Non-pigmented ciliary epithelial cell (primary cell): ENCODE data around the gene ST3GAL5.
"Not testable (repeated sequence)": the region's sequence is repeated elsewhere in the genome, so short reads cannot be mapped to it uniquely, and the experiment has no call there.

ENCODE experiments used
- DNase-seq: peaks from one replicate; pipeline ENCODE4 v3.0.0-alpha.2; 2010; ENCODE audit warnings: low read depth

ST3GAL5 gene

DNA sequence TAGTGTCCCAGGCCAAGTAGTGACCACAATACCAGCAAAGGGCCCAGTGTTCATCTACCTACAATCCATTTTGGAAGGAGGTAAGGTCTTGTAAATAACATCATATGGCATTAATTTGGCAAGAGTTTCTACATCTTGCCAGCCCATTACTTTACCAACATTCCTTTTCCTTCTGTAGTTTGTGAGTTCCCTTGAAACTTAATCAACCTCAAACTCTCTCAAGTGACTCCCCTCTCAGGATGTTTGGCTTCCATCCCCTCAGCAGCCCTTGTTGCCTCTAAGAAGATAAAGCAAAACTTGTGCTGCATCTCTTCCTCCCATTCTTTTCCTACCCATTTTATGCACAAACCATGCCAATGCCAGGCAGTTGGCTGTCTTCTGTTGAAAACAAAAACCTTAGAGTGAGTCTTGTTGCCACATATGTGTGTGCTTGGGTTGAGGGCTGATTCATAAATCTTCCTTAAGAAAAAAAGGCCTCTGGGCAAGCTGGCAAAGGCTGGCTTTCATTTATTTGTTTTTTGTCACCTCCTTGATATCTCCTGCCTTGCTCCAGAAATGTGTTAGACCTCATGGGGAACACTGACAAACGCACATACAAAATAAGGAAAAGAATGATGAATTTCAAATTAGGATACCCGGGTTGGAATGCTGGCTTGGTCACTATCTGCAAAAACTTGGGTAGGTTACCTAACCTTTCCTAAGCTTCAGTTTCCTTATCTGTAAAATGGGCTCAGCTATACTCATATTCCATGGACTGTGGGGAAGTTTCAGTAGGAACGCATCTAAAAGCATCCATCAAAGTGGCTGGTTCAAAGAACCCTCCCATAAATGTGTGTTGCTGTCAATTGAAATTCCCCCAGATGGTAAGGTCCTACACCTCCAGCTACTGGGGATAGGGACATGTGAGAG lies 29.4 kb upstream of the ST3GAL5 start:
- DNase-seq: no peak

- no peak for DNase-seq
Measured at GRCh38 chr2:85915606-85916303, 27.0 kb upstream of the ST3GAL5 start.

DNA sequence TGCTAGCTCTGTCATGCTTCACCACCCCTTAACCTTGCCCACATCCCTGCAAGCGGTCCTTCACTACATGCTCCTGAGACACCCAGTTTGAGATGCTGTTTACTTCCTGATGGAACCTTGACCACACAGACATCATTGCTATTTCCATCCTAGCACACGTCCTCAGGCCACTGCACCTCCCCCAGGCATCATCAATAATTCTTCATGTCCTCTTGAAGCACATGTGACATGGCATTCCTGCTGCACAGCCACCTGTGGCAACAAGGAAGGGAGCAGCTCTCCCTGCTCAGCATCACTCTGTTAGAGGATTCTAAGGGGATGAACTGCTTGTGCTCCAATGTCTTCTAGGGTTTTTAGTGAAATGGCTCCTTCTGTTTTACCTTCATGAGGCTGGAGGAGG lies 26.1 kb upstream of the ST3GAL5 start:
- no peak for DNase-seq

GRCh38 chr2:85913884-85914881 lies 25.4 kb upstream of the ST3GAL5 start:
- no peak for DNase-seq

GRCh38 chr2:85911814-85912692 lies 23.3 kb upstream of the ST3GAL5 start:
- DNase-seq: no peak

DNA sequence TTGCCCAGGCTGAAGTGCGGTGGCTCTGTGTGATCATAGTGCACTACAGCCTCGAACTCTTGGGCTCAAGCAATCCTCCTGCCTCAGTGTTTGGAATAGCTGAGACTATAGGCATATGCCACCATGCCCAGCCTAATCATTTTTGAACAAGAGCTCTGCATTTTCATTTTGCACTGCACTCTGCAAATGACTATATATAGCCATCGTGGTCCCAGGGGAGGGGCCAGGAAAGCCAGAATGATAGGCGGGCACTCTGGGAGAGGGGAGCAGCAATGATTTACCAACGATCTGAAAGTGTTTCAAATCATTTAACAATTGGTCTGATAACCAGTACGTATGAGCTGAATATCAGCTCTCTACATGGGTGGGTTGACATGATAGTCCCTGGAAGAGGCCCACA lies 22.3 kb upstream of the ST3GAL5 start:
- no peak for DNase-seq

GRCh38 chr2:85909005-85909404 lies 20.2 kb upstream of the ST3GAL5 start:
- DNase-seq: no peak

GRCh38 chr2:85908506-85908905 lies 19.7 kb upstream of the ST3GAL5 start:
- DNase-seq: no peak

DNA sequence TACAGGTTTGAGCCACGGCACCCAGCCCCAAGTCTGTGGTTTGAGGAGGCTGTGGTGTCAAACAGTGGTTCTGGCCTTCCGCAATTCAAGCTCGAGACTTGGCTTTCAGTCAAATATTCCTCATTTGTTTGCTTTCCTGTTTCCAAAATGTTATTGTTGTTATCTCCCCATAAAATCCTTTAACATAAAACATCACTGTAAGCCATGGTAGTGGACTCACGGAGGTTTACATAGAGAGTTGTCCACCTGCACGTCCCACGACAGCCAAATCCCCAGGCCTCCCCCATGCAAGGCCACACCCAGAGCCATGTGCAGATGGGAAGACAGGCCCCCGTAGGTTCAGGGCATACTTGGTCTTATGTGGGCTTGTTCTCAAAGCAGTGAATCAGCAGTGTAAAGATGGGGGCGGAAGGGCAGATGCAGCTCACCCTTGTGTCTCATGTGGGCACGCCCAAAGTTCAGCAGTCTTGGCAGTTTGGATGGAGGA lies 18.9 kb upstream of the ST3GAL5 start:
- no peak for DNase-seq

GRCh38 chr2:85906748-85907147 lies 18.0 kb upstream of the ST3GAL5 start:
- DNase-seq: no peak

DNA sequence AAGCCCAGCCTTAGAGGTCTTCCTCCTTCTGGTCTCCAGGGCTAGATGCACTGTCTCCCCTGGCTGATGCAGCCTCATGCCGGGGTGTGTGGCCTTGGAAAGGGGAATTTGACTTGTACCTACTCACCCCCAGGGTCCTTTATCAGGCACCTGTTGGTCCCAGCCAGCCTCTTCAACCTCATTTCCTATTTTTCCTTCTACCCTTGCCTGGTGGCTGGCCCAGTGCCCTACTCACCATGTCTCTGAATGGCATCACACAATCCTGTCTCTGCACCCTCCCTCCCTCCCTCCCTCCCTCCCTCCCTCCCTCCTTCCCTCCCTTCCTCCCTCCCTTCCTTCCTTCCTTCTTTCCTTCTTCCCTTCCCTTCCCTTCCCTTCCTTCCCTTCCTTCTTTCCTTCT lies 17.1 kb upstream of the ST3GAL5 start:
- DNase-seq: no peak

DNA sequence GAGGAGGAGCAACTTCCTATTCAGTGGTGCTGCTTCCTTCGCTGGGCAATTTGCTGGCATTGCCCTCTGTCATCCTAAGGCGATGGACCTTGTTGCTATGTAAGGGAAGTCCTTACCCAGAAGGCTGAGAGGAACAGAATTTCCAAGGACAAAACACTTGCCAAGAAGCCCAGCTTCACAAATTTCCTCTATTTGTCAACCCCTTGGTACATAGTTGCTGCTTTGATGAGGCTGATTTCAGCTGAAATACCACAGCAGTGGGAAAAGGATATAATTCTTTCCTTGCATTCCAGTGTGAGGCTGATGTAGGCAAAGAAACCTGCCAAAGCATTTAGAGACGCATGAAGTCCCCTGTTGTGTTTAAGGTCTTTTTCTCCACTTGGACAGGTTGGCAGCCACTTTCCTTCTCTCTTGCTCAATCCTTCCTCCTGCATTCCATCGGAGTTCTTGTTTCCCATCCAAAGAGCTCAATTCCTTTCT lies 16.4 kb upstream of the ST3GAL5 start:
- DNase-seq: no peak

- no peak for DNase-seq
Measured at GRCh38 chr2:85903849-85904248, 15.1 kb upstream of the ST3GAL5 start.

- no peak for DNase-seq
Measured at GRCh38 chr2:85902496-85902895, 13.7 kb upstream of the ST3GAL5 start.

DNA sequence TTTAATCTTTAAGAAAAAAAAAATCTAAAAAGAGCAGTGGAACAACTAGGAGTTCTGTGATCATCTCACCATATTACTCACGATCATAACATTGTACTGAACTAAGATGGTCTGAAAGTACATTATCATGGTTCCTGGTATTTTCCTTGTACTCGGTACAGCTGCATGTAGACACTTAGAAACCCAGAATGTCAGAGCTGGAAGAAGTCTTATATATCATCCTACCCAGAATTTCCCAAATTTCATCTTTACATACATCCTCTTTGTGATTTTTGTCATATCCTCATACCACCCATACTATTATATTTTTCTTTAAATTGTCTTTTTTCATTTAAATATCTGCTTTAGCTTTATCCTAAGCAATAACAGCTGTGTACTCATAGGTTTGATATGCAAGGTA lies 12.4 kb upstream of the ST3GAL5 start:
- no peak for DNase-seq

- DNase-seq: no peak
Measured at GRCh38 chr2:85900366-85900765, 11.6 kb upstream of the ST3GAL5 start.

DNA sequence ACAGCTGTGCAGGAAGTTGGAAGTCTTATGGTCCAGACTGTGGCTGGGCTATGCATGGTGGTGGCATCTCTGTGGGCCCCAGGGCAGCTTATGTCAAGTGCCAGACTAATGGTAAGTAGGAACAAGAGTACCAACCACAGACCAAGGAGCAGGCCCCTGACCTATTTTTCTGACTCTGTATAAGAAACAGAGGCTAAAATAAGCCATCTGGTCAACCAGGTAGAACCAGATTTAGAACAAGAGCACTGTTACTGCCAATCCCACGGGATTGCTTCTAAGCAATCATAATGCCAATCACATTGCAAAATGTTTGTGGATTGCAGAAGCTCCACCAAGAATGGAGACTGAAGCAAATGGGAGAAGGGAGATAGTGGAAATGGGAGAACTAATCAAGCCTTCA lies 11.1 kb upstream of the ST3GAL5 start:
- DNase-seq: no peak

- no peak for DNase-seq
Measured at GRCh38 chr2:85899284-85899683, 10.5 kb upstream of the ST3GAL5 start.

GRCh38 chr2:85898881-85899280 lies 10.1 kb upstream of the ST3GAL5 start:
- no peak for DNase-seq

- not testable (repeated sequence) for DNase-seq
Measured at GRCh38 chr2:85894554-85895278, 5.9 kb upstream of the ST3GAL5 start.
